Stimulated activated CD4-positive, alpha-beta T cell treated with anti-CD3 and anti-CD28 coated beads, TNF-alpha, amount 100 ng/mL, for 4 hours (primary cell): Measurements from ENCODE around the gene FLVCR2.
A peak's percentile ranks its signal among the peaks of the same experiment; 100 is the strongest.

Experiments
- DNase-seq, 3 experiments: peaks; one replicate each; pipeline ENCODE4 v3.0.0-alpha.2; 2020; ENCODE audit warnings: low read depth in 3 of 3

FLVCR2 gene

DNA sequence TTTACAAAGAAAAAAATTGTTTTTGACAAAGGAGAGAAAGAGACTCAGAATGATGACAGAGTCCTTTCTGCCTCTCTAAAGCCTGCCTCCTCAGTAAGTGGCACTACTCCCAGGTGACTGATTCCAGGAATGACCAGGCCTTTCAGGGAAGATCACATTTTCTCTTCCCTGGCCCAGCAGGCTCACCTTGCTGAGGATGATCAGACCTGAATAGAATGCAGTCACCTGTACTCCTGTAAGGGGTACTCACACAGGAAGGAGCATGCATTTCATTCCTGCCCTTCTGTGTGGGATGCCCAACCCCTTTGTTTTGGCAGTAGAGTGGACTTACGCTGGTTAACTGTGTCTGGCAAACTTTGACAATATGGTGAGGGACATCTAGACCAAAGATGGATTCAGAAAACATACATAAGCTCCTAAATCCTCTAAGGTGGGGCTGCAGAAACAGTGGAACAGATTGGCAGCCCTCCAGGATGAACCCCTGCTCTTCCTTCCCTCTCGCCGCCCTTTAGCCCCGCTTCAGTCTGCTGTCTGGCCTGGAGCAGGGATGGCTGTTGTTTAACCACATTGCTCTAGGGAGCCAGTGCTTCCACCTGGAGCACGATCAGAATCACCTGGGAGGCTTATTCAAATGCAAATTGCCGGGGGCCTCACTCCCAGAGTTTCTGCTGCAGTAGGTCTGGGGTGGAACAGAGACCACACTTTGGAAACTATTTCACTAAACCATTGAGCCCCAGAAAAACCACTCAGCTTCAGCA lies 52.5 kb downstream of the FLVCR2 start:
- no peak for DNase-seq

DNA sequence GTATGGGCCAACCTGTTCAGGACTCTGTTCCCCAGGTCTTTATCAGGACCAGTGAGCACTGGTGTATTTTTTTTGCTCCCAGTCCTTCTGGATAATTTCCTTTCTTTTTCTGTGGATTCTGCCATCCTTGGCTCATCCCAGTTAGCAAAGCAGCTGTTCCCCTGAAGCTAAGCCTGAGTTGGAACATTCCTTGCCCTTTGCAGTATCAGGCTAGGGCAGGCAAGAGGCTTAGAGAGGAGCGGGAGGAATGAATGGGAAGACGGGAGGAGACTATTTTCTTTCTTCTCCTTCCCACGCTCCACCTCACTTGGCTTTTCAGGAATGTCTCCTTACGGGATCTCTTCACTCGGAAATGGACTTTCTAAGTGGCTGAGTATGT lies 53.0 kb downstream of the FLVCR2 start:
- DNase-seq, result no peak

DNA sequence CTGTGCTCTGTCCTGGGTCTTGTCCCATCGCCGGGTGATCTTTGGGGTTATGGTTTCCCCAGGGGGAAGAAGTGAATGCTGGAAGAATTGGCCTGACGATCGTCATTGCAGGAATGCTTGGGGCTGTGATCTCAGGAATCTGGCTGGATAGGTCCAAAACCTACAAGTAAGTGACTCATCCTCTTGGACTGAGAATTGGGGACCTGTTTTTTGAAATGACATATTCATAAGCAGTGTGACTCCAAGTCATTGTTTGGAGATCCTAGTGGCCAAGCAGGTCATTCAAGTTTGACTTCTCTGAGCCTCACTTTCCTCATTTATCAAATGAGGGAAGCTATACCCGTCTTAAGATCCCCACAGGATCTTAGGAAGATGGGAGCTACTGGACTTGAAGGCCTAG lies 56.4 kb downstream of the FLVCR2 start:
- DNase-seq, result no peak

DNA sequence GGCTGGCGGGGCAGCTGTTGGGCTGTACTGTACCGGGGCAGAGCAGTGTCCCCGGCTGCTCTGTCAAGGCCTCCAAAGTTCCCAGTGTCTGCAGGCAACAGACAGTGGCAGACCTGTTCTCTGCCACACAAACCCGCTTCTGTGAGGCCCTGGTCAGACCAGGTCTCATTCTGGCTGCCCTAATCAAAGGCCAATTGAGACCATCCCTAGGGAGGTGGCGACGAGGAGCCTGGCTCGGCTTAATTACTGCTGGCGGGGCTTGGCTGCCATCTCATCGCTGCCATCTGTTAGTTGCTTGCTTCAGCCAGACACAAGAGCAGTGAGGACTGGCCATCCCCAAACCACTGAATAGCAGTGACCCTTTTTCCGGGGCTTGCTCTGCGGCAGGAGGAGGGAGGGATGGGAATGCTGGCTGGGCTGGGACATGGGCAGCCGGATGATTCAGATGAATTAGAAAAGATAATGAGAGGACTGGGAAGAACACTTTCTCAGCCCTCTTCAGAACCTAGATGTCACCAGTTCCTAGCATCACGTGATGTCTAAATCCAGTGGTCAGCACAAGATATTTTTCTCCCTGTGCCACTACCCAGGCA lies 57.8 kb downstream of the FLVCR2 start:
- DNase-seq, result no peak

DNA sequence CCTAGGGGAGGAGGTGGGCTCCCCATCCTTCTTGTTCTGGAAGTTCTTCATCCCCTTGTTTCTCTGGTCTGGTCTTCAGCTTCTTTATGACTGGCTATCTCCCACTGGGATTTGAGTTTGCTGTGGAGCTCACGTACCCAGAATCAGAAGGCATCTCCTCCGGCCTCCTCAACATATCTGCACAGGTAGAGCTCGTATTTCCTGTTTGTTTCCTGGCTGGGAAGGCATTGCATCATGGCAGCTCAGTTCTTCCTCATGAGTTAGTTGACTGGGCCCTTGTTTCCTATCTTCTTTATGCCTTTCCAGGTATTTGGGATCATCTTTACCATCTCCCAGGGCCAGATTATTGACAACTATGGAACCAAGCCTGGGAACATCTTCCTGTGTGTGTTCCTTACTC lies 62.5 kb downstream of the FLVCR2 start:
- no peak for DNase-seq

DNA sequence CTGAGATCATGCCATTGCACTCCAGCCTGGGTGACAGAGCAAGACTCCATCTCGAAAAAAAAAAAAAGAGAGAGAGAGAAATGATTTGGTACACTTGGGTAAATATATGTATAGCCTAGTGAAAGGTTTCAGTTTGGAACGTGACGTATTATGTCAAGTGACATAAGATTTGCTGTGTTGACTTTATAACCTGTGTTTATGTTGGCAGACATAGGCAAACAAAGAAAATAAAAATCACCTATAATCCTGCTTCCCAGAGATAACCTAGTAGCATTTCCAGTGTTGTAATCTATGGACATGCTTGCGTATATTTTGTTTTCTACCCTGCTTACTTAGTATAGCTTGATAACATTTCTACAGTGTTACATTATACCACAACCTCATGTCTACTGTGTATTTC lies 65.6 kb downstream of the FLVCR2 start:
- DNase-seq, result no peak

DNA sequence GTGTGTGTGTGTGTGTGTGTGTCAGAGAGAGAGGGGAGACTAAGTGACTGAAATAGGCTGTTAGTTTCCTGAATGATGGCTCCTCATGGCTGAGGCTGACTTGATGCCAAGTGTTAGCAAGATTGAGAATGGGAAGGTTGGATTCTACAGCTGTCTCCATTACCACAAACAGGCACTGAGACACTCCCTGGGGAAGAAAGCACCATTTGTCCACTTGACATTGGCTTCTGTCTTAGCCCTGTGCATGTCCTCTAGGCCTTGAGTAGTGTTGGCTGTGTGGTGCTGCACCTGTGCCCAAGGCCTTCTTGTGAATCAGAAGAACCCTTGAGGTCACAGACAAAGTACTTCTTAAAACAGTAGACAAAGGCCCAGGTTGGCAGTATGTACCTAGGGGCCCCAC lies 66.6 kb downstream of the FLVCR2 start:
- DNase-seq, result no peak

DNA sequence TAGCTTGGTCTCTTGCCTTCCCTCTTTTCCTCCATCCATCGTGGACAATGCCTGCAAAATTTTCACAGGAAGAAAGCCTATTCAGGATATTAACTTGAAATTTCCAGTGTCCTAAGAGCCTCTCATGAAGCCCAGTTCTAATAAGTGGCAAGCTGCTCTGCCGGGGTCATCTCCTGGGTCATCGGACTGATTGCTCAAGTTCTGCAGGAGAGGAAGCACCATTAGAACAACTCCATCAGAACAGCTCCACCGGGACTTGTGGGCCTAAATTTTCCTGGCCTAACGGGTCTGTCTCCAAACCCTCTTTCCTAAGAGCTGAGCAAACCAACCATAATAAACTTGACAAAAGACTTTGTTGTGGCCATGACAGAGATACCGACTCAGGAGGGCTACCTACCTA lies 68.3 kb downstream of the FLVCR2 start:
- no peak for DNase-seq

DNA sequence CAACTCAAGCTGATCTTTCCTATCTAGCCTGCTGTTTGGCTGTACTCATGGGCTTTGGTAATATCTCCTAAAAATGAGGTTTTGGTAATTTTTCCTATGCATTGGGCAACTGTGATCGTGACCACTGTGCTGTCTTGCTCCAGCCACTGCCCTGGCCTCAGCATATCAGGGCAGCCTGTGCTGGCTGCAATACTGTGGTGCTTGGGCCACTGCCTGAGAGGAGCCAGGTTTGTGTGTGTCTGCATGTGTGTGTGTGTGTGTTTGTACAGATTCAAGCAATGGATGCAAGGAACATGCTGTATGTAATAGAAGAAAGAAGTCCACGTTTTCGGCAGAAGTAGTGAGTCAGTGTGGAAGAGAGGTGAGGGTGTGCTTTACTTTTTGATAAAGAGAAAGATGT lies 69.2 kb downstream of the FLVCR2 start:
- DNase-seq, result no peak

DNA sequence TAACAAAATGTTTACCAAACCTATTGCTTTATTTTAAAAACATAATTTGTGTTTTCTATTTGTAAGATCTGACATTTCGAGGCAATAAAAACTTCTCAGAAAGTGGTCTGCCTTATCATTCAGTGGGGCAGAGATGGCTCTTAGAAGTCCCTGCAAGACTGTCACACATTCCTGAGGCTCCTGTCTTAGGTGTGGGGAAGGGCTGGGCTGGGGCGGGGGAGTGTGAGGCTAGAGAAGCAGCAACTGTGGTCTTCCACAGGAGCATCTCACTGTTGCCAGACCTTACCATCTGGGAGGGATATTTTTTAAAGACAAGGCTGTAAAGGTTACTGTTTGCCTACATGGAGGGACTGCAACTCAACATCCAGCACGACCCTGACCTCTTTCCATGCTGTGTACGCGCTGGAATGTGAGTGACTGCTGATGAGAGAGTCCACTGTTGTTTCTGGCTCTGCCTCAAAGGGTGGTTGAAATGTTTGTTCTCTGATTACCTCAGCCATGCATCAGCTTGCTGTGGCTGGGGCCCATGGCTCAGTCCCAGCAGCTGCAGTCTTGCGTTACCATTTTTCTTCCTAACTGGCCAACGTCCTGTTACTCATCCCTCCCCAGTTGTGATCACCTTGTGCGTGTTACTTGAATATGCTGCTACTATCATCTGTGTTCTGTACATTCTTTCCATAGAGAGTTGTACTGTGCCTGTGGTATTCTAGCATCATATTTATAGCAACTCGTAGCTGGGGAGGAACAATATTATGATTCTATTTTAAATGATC lies 69.8 kb downstream of the FLVCR2 start:
- no peak for DNase-seq

DNA sequence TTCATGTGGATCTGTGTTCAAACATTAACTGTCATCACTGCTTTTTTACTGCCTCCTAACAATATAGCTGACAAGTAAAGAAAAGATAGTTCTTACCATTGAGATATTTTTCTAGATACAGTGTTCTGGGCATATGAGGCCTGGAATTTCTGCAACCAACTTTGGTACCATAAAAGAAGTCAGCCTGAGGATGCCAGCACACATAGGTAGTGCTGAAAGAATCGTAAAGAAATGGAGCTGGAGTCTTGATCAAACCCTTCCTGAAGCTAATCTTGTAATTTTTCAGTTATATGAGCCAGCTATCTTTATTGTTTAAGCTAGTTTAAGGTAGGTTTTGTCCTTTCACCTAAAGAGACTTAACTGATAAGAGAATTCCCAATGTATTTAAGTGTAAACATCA lies 70.9 kb downstream of the FLVCR2 start:
- no peak for DNase-seq

DNA sequence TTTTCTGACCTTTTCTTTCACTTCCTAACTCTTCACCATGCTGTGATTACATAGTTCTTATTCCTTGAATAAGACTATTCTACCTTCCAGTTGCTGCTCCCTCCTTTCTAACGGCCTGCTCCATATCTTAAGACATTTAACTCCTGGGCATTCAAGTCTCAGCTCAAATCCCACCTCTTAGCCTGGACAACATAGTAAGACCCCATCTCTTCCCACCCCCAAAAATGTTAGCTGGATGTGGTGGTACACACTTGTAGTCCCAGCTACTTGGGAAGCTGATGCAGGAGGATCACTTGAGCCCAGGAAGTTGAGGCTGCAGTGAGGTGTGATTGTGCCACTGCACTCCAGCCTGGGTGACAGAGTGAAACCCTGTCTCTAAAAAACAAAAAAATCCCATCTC lies 71.4 kb downstream of the FLVCR2 start:
- no peak for DNase-seq

DNA sequence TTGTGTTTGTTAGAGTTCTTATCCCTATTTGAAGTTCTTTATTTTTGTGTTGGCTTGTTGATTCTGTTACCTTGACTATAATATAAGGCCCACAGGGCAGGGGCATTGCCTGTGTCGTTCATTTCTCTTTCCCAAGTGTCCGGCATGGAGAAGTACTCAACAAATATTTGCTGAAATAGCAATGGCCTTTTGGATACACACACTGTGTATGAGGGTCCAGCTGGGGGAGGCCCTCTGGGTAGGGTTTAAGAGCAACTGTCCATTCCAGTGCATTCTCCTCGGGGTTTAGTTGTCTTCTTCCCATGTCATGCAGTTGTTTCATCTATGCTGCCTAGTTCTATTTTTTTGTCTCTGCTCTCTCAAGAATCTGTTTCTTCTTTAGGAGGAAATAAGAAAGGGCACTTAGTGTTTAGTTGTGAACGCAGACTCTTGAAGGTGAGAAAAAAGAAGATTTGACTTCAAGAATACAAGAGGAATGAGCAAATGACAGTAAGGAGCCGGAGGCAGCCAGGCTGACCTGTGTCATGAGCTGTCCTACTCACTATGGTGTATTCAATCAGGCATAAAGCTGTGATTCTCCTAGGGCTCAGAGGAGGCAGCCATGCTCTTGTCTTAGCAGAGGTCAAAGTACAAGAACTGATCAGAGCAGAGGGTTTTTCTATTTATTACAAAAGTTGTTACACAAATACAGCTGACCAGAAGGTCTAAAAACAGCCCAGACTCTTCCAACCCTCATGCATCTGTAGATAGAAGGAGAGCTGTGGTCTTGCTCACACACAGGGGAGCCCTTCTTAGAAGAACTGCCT lies 72.0 kb downstream of the FLVCR2 start:
- no peak for DNase-seq

DNA sequence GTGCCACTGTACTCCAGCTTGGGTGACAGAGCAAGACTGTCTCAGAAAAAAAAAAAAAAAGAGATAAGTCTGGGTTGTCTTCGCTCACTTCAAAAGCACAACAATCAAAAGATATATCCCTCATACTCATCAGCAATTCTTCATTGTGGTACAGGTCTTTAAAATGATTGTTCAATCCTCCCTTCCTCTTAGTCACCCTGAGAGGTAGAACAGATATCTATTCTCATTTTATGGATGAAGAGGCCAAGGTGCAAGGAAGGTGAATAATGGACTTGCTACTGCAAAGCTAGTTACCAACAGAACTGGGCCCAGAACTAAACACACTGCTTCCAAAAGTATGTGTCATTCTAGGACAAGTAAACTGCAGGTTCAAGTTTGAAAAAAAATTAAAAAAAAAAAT lies 75.1 kb downstream of the FLVCR2 start:
- DNase-seq, result no peak

DNA sequence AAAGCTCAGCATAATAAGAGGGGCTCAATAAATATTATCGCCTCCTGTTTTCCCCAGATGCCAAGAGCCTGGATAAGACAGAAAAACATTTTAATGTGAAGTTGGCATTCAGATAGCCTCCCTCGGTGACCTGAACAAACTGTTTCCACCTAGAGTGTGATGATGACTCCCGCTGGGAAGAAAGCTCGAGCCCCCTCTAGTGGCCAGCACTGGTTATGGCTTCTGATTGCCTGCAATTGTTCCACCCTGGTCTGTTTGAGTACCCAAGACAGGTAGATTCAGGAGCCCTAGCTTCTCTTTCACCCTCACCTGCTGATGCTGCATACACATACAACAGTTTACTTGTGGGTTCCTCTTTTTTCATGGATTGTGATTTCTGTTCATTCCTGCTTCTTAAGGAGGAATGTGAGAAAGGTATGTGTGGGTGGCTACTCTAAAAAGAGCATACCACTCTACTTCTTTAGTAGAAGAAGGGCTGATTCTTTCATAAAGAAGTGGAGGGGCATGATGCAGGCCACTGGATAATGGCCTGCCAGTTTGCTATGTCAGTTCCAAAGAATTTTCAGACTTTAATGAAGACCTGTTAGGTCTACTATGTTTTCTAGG lies 75.8 kb downstream of the FLVCR2 start:
- DNase-seq, result peak; percentile 68 to 75 (median 73)

DNA sequence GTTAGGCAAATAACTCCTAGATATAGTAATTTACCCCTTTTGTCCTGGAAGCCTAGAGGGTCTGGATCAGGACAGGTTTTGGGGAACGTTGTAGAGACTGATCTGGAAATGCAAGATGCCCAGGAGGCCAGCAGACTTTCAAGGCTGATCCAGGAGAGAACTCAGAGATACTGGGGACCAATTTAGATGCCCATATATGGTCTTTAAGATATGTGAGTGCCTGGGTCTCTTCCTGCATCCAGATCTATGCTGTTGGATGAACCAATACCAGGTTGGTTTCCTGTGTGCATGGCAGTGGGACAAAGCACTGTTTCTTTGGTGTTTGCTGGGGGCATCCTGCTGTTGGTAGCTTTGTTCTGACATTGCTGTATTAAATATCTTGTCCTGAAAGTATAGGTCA lies 76.8 kb downstream of the FLVCR2 start:
- DNase-seq, result no peak

DNA sequence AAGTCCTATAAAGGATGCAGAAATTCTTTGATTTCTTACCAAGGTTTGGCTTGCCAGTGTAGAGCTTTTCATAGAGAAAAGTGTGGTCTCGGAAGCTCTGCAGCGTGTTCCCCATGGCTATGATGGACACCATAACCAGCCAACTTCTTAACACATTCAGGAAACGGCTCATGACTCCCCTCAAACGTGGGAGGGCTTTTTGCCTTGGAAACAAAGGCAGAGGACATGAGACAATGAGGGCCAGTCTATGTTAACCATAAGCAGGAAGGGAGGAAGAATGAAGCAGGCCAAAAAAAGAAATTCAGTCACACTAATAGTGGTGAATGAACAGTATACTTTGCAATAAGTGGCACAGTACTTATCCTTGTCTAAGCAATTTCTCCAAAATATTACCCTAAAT lies 78.9 kb downstream of the FLVCR2 start:
- no peak for DNase-seq

DNA sequence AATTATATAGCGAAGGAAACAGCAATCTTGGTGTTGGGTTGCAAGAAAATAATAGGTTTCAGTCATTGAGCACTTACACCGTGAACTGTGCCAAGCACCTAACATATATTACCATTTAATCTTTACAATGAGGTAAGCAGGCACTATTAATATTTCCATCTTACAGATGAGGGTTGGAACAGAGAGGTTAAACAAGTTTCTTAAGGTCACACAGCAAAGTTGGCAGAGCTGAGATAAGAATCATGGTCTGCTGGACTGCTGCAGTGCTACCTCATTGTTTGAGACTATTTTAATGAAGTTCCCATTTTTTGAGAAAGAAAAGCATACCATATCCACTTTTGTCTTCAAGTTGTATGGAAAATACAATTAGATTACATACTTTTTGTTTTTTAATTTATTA lies 80.5 kb downstream of the FLVCR2 start:
- DNase-seq, result no peak

DNA sequence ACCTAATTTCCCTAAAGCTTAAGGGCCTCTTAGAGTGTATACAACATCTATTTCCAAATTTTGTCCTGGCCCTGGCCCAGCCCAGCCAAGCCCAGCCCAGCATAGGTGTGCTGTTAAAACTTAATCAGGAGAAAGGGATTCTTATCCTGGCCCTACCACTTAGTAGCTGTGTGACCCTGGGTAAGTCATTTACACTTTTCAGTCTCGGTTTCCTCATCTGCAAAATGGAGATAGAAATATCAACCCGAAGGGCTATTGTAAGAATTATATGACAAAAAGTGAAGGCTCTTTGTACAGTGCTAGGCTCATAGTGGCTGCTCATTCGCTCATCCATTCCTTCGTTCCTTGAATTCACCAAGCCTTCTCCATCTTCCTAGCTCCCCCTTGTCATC lies 81.8 kb downstream of the FLVCR2 start:
- DNase-seq, result no peak

DNA sequence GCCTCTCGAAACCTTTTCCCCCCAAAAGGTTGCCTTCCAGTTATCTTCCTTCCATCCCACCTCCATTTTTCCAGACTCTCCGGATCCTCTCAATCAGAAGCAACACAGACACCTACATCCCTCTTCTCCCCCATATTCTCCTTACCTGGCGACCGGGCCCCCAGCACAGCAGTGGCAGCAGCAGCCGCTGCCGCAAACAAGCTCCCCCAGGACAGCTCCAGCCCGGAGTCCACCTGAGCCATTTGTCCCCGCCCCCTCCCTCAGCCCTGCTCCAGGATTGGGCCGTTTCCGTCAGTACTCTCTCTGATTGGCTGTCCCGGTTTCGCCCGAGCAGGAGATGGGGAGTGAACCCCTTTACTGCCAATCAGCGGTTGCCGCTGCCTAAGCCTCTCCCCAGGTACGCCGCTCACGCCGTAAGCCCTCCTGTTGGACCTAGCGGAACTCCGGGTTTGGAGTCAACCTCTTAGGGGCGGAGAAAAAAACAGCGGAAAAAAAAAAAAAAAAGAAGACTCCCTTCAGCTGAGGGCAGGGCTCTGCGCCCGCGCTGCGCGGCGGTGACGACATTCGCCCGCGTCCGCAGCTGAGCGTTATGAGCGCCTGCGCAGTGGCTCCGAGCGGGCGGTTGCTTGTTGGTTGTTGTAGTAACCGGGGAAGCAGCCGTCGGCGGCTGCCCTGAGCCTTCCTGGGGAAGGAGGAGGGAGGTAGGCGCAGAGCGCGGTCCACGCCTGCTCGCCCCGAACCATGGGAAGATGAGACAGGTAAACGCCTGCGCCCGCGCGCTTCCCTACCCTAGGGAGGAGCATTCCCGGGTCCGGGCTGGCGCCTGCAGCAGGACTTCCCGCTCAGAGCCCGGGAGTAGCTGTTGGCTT lies 82.4 kb downstream of the FLVCR2 start, which contains the start of the genes ERG28 and TTLL5:
ERG28 (minus strand) TSS at position 247 of the 869 bp plus-strand sequence. CDS start 3,374 bp downstream, outside the sequence.
TTLL5 (plus strand) TSS at position 617 of the 869 bp plus-strand sequence. CDS start 1,904 bp downstream, outside the sequence.
- peak; percentile 92 for DNase-seq

DNA sequence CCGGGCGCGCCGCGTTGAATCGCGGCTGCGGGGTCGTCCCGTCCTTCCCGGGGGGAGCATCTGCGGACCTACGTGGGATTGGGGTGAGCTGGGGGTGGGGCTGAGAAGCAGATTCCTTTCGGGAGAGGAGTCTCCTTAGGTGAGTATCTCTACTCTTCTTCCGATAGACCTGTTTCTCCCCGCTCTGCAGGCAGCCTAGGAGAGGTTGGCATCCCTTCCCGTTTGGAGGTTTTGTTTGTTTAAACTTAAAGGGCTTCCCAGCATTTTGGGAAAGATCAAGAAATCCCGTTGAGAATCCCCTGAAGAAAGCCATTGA lies 83.0 kb downstream of the FLVCR2 start:
- DNase-seq, result no peak
